ENCODE results near the gene SETD1A.

Gene SETD1A

GRCh38 chr16:30957456-30958174 lies at the start of gene SETD1A:
SETD1A (plus strand) TSS chr16:30957754; CDS start chr16:30958732, 978 bp downstream.
- DNase-seq = peak; percentile 86

- DNase-seq = no peak
Observed at GRCh38 chr16:30910427-30911029, 47.0 kb upstream of the SETD1A start.

- no peak for DNase-seq
Observed at GRCh38 chr16:30912794-30913412, 44.7 kb upstream of the SETD1A start.

- DNase-seq = no peak
Observed at GRCh38 chr16:30914830-30915229, 42.7 kb upstream of the SETD1A start.

GRCh38 chr16:30918614-30919013 lies 38.9 kb upstream of the SETD1A start:
- no peak for DNase-seq

- DNase-seq = peak; percentile 21
Observed at GRCh38 chr16:30920891-30921290, 36.7 kb upstream of the SETD1A start.

- peak; percentile 70 for DNase-seq
Observed at GRCh38 chr16:30921459-30921747, 36.2 kb upstream of the SETD1A start.

- DNase-seq = peak; percentile 60
Observed at GRCh38 chr16:30921748-30922419, 35.7 kb upstream of the SETD1A start.

GRCh38 chr16:30922420-30922959 lies 35.1 kb upstream of the SETD1A start:
- DNase-seq = peak; percentile 99

- DNase-seq = peak; percentile 98
Observed at GRCh38 chr16:30922960-30923535, 34.5 kb upstream of the SETD1A start.

GRCh38 chr16:30923554-30924075 lies 33.9 kb upstream of the SETD1A start, which contains the start of gene FBXL19:
FBXL19 (plus strand) TSS chr16:30923572; CDS start chr16:30925755, 2,183 bp downstream.
- no peak for DNase-seq

GRCh38 chr16:30924076-30924912 lies 33.3 kb upstream of the SETD1A start:
- DNase-seq = no peak

GRCh38 chr16:30924913-30925631 lies 32.5 kb upstream of the SETD1A start:
- DNase-seq = no peak

GRCh38 chr16:30925632-30925987 lies 31.9 kb upstream of the SETD1A start:
- DNase-seq = no peak

GRCh38 chr16:30925995-30926811 lies 31.4 kb upstream of the SETD1A start:
- DNase-seq = no peak

- DNase-seq = no peak
Observed at GRCh38 chr16:30926937-30927788, 30.4 kb upstream of the SETD1A start.

- DNase-seq = no peak
Observed at GRCh38 chr16:30927789-30928378, 29.7 kb upstream of the SETD1A start.

- DNase-seq = no peak
Observed at GRCh38 chr16:30928390-30928789, 29.2 kb upstream of the SETD1A start.

GRCh38 chr16:30929167-30929566 lies 28.4 kb upstream of the SETD1A start:
- DNase-seq = no peak
